OCI-LY7 (cell line): ENCODE measurements around the gene PCDH20.

Experiments used
- CTCF ChIP-seq: fragments of 200-600 bp; sonication (generic); conservative IDR thresholded peaks from 2 replicates; pipeline ENCODE4 v1.5.1; 2014; ENCODE audit warnings: mild to moderate bottlenecking, antibody characterized with exemption, low read length, moderate library complexity, mixed read lengths
- EZH2phosphoT487 ChIP-seq: fragments of 200-600 bp; sonication (generic); IDR thresholded peaks from 2 replicates; pipeline ENCODE4 v1.6.1; 2018; ENCODE audit warnings: low read depth, borderline replicate concordance, mild to moderate bottlenecking, mixed run types, antibody characterized with exemption, low read length, moderate library complexity, mixed read lengths

- TF ChIP-seq CTCF (no peak), EZH2phosphoT487 (no peak)
These were observed 53.1 kb downstream of the PCDH20 start for GRCh38 chr13:61362522-61362921.
